ENCODE results near the gene SEC23A. TPM values are rescaled to one million over a fixed set of nuclear protein-coding genes. Genes with fewer than 3 reads are reported as not detected.

Gene SEC23A
- total RNA-seq, 2 donors from 2014 or later = 184 to 186 TPM

DNA sequence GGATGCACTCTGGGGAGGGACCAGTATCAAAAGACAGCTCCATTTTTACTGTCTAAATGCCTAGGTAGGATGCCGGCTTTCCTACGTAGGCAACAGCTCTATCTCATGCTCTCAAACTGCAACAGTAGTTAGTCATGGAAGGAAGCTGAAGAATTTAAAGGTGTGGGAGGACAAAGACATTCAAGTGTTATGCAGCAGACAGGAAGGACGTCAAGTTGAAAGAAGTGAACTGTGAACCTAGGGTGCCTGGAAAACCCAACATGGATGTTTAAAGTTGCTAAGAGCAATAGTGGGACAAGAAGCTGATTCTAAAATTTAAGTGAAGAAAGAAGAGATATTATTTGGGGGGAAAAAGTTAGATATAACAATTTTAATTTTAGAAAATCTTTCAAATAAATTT is 5.9 kb downstream of the SEC23A start:
- DNase-seq (ENCODE audit: low spot score) (no peak), ATAC-seq (ENCODE audit: insufficient number of reproducible peaks, low FRiP score, low read depth) (no peak)
- TF ChIP-seq, protein P1, sequence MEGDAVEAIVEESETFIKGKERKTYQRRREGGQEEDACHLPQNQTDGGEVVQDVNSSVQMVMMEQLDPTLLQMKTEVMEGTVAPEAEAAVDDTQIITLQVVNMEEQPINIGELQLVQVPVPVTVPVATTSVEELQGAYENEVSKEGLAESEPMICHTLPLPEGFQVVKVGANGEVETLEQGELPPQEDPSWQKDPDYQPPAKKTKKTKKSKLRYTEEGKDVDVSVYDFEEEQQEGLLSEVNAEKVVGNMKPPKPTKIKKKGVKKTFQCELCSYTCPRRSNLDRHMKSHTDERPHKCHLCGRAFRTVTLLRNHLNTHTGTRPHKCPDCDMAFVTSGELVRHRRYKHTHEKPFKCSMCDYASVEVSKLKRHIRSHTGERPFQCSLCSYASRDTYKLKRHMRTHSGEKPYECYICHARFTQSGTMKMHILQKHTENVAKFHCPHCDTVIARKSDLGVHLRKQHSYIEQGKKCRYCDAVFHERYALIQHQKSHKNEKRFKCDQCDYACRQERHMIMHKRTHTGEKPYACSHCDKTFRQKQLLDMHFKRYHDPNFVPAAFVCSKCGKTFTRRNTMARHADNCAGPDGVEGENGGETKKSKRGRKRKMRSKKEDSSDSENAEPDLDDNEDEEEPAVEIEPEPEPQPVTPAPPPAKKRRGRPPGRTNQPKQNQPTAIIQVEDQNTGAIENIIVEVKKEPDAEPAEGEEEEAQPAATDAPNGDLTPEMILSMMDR (IDR thresholded peaks at IDR 0.05) = no peak
- peaks cover 13% of the 10 kb centered on the region for H3K36me3 ChIP-seq
- no peak overlapping the region for H3K27ac ChIP-seq
- no peaks in the 10 kb centered on the region for H3K27me3 ChIP-seq (replicated peaks; ENCODE audit: insufficient read depth)
- H3K9me3 ChIP-seq = no peaks in the 10 kb centered on the region
- peaks cover 27 to 57% of the 10 kb centered on the region in 2 donors for H3K4me1 ChIP-seq (ENCODE audit: control insufficient read depth in 1 of 2, low read depth in 2 of 2)
- no peak overlapping the region for H3K4me3 ChIP-seq

DNA sequence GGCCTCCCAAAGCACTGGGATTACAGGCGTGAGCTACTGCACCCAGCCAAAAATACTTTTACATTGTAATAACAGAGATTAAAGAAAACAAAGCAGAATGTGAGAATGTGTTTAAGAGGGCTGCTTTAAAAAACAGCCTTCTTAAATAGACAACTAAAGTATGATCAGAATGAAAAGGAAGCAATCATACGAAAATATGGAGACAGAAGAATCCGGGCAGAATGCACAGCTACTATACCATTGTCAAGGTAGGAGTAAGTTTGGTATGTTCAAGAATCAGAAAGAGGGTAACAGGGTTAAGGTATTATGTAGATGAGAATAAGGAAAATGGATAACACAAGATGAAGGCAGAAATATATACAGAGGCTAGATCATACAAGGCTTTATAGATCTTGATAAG is 8.5 kb downstream of the SEC23A start:
- H3K9me3 ChIP-seq = no peaks in the 10 kb centered on the region
- H3K27ac ChIP-seq = no peak overlapping the region
- ATAC-seq (ENCODE audit: insufficient number of reproducible peaks, low FRiP score, low read depth) (no peak), DNase-seq (ENCODE audit: low spot score) (no peak)
- TF ChIP-seq, protein P1 (IDR thresholded peaks at IDR 0.05) = no peak
- H3K4me1 ChIP-seq (ENCODE audit: control insufficient read depth in 1 of 2, low read depth in 2 of 2) = peaks cover 19 to 32% of the 10 kb centered on the region in 2 donors
- H3K4me3 ChIP-seq = no peak overlapping the region
- peaks cover 18% of the 10 kb centered on the region for H3K36me3 ChIP-seq
- no peaks in the 10 kb centered on the region for H3K27me3 ChIP-seq (replicated peaks; ENCODE audit: insufficient read depth)

DNA sequence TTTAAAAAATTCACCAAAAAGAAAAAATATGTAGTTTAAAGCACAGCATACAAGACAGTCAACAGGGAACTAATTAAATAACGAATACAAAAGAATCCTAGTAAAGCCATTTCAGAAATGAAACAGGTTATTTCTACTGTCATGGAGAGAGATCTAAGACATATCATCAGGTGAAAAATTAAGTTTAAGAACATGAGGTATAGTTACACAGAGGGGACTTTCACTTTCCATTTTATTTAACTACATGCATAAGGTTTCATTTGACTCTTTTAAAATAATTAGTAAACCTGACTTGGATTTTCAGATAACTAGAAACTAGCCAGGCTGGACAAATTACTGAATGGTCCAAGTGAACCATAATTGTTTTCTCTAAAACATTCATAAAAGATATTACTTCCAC is 11.3 kb downstream of the SEC23A start:
- H3K36me3 ChIP-seq = peaks cover 23% of the 10 kb centered on the region
- H3K27me3 ChIP-seq (replicated peaks; ENCODE audit: insufficient read depth) = no peaks in the 10 kb centered on the region
- DNase-seq (ENCODE audit: low spot score) (no peak), ATAC-seq (ENCODE audit: insufficient number of reproducible peaks, low FRiP score, low read depth) (no peak)
- H3K4me3 ChIP-seq = no peak overlapping the region
- no peaks in the 10 kb centered on the region for H3K9me3 ChIP-seq
- H3K27ac ChIP-seq = no peak overlapping the region
- TF ChIP-seq, protein P1 (IDR thresholded peaks at IDR 0.05) = no peak
- peaks cover 7 to 17% of the 10 kb centered on the region in 2 donors for H3K4me1 ChIP-seq (ENCODE audit: control insufficient read depth in 1 of 2, low read depth in 2 of 2)

DNA sequence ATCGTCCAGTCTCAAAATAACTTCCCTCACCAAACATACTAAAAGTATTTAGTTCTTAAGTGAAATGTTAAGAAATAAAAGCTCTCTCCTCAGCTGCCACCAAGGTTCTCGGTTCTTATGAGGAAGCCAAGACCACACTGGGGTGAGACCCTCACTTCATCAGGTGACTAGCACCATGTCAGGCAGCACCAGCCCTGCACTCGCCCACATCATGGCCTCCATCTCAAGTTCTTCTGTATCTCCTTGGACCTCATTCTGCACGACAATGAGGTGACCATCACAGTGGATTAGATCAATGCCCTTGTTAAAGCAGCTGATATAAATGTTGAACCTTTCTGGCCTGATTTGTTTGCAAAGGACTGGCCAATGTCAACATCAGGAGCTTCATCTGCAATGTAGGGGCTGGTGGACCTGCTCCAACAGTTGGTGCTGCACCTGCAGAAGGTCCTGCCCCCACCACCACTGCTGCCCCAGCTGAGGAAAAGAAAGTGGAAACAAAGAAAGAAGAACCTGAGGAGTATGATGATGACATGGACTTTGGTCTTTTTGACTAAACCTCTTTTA is 12.4 kb downstream of the SEC23A start:
- Histone ChIP-seq H3K4me1 (ENCODE audit: control insufficient read depth in 1 of 2, low read depth in 2 of 2) (peaks cover 7 to 17% of the 10 kb centered on the region in 2 donors), H3K9me3 (no peaks in the 10 kb centered on the region), H3K27me3 (replicated peaks; ENCODE audit: insufficient read depth) (no peaks in the 10 kb centered on the region), H3K27ac (no peak overlapping the region), H3K36me3 (peaks cover 31% of the 10 kb centered on the region), H3K4me3 (no peak overlapping the region)
- no peak for ATAC-seq (ENCODE audit: insufficient number of reproducible peaks, low FRiP score, low read depth)
- TF ChIP-seq, protein P1 (IDR thresholded peaks at IDR 0.05) = no peak
- DNase-seq (ENCODE audit: low spot score) = no peak

DNA sequence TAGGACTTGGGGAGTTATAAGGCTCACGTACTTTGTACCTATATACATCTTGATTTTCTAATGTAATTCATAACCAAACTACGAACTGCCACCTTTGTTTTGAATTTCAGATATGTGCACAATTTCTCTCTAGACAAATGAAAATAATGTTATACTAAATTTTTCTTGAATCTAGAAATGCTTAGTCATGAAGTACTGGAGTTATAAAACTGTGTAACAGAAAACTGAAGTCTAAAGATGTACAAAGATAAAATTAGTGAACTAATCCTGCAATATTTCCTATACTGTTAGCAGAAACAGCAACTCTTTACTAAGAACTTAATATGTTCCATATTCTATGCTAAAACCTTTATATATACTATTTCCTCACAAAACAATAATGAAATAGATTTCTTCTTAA is 15.5 kb downstream of the SEC23A start:
- TF ChIP-seq, protein P1 (IDR thresholded peaks at IDR 0.05) = no peak
- no peaks in the 10 kb centered on the region for H3K9me3 ChIP-seq
- ATAC-seq (ENCODE audit: insufficient number of reproducible peaks, low FRiP score, low read depth) = no peak
- H3K4me1 ChIP-seq (ENCODE audit: control insufficient read depth in 1 of 2, low read depth in 2 of 2) = peaks cover 0 to 5% of the 10 kb centered on the region in 2 donors
- H3K4me3 ChIP-seq = no peak overlapping the region
- peaks cover 29% of the 10 kb centered on the region for H3K36me3 ChIP-seq
- no peak for DNase-seq (ENCODE audit: low spot score)
- no peaks in the 10 kb centered on the region for H3K27me3 ChIP-seq (replicated peaks; ENCODE audit: insufficient read depth)
- no peak overlapping the region for H3K27ac ChIP-seq
